HG03135 (cell line): ENCODE results near the gene EHD3.
"Not testable (repeated sequence)": the region's sequence is repeated elsewhere in the genome, so short reads cannot be mapped to it uniquely, and the experiment has no call there.

Experiments
- ATAC-seq: cut with Tn5 transposase; IDR thresholded peaks from one replicate; pipeline ENCODE4 v1.9.1; 2021; ENCODE audit warnings: mild to moderate bottlenecking, moderate library complexity; ENCODE audit not compliant: unreplicated experiment

The EHD3 gene

DNA sequence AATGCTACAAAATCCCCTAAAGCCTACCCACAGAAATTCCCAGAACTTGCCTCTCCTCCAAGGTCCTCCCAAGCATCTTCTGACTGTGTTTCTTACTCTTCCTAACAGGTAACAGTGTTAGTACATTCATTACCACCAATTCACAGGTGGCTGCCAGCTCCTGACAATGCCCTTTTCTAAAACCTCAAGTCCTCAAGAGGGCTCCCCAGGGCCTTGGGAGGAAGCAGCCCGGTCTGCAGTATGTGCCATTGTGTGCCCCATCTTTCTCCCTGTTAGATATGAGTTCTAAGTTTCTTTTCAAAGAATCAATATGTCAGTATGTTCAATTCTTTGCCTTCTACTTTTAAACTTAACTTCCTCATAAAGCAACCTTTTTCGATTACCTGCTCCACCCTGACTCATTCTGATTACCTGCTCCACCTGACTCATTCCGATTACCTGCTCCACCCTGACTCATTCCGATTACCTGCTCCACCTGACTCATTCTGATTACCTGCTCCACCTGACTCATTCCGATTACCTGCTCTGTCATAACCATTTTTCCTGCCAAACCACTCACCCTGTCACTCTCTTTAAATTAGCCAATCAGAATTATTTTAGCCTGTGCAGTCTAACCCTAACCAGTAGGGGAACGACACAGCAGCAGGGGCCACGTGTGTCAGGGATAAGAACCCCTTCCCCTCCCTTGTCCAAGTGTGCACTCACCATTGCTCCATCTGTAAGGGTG, 49.4 kb downstream of the EHD3 start:
- not testable (repeated sequence) for ATAC-seq

DNA sequence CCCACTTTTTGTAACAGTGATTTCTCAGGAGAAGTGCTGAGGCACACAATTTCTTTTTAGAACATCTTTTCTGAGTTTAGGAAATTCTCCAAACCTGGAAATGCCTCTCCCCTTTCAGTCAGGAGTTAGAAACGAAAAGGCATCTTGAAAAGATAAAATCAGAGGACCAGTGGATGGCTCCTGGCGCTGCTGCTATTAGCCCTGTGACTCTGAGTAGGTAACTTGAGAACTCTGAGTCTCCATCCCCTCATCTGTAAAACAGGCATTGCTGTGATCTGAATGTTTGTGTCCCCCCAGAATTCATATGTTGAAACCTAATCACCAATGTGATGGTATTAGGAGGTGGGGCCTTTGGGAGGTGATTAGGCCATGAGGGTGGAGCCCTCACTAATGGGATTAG, 50.2 kb downstream of the EHD3 start:
- ATAC-seq: no peak

GRCh38 chr2:31286230-31286629, 52.3 kb downstream of the EHD3 start:
- ATAC-seq: no peak

DNA sequence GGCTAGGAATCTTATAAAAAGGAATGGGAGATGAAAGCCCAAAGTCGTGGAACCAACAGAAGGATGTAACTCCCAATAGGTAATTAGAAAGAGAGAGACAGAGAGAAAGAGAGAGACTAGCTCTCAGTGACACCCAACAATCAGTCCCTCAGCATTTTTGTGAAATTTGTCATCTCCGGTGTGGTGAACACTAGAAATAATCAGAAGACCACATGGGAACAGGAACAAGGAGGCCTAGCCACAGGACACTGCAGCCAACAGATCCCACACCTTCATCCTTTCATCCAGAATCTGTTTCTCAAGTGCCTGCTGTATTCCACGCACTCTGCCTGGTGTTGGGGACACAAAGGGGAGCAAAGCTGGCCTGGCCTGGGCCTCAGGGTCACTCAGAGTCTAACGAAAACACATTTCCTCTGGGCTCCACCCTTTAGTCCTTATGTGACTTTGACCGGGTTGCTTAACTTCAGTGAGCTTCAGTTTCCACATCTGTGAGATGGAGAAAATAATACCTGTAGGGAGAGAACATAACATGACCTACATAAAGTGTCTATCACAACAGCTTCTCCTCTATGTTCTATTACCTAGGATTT, 53.1 kb downstream of the EHD3 start:
- ATAC-seq: no peak

DNA sequence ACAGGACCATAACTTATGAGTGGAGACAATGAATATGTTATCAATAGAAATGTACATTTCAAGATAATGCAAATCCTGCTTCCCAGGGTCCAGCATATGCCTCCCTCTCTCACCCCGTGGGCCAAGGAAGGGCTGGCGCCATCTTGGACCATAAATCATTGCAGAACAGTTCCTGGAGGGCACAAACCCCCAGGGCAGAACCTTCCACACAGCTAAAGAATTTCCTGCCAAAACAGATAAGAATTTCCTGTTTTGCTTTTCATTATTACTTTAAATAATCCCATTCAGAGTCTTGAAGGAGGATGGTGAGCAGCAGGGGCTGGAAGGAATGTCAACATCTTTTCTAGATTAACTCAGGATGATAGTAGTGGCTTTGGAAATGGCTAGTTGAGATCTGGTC, 53.7 kb downstream of the EHD3 start:
- ATAC-seq: no peak

DNA sequence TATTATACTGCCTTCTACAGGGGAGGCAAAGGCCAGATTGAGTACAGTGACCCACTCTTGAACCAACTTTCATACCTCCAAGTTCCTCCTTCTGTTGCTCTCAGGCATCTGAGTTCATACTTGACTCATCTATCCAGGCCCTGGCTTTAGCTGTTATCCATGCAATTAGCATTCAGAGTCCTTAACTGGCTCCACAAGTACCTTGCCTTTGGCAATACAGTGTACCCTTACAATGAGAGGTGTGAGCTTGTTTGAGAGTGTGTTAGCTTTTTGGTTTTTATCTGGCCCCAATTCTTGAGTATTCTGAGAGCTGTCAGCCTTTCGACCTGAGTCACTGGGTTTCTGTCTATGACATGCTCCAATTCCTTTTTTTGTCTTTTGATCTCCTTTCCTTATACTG, 60.2 kb downstream of the EHD3 start:
- no peak for ATAC-seq

GRCh38 chr2:31296641-31297287, 62.8 kb downstream of the EHD3 start:
- ATAC-seq: no peak

DNA sequence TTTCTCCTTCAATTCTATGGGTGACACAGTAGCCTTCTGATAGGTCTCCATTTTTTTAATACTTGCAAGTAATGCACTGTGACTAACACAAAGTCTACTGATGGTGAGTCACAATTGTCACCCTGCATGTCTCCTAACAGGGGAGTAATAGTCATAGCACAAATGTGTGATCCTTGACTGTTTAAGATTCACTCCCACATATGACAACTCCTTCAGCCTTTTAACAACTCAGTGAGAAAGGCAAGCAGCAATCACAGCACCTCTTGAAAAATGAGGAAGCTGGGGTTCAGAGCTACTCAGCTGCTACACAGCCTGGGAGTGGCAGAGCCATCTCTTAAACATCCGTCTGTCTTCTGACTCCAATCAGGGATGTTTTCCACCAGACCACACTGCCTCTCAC, 63.8 kb downstream of the EHD3 start:
- ATAC-seq: no peak

- no peak for ATAC-seq
Measured at GRCh38 chr2:31299547-31299946, 65.6 kb downstream of the EHD3 start.

- no peak for ATAC-seq
Measured at GRCh38 chr2:31300309-31300708, 66.4 kb downstream of the EHD3 start.

DNA sequence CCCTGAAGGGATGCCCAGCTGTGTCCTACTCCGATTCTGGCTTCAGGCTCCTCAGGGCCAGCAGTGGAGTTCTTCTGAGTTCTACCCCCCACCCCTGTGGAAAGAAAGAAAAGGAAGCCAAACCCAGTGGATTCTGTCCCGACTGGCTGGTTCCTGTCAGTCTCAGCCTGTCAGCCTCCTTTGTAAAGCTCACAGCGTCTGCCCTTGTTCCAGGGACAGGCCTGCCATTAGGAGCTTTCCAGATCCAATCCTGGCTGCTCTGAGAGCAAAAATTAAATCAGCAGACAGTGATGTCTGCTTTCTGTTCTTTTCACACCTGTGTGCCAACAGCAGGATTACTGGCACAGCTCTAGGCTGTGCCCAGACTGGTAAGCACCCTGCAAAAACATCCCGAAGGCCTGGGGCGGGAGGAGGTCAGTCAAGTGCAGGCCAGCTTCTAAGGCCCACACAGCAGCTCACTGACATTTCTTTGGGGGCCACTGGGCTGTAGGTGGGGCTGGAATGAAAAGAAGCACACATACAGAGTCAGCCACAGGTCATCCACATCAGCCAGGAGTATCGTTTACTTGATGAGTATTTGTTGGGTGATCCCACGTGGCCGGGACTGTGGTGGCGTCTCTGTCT, 69.1 kb downstream of the EHD3 start:
- no peak for ATAC-seq

GRCh38 chr2:31304816-31305215, 70.9 kb downstream of the EHD3 start:
- no peak for ATAC-seq

GRCh38 chr2:31312898-31313297, 78.9 kb downstream of the EHD3 start:
- no peak for ATAC-seq

DNA sequence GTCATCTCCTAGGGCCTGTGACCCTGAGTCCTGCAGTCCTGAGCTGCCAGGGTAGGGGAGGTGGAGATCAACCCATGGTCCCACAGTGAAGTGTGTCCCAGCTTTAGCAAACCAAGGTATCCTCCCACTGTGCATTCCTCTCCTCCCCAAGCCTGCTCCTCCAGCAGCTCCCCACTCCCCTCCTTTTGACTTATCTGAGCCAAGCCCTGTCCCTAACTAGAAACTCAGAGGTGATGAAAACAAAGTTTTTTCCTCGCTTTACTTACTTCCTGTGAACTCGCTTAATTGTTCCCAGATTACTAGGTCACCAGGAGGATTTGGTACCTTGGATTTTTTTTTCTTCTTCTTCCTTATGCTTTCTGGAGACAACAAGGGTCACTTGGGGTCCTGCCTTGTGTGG, 80.8 kb downstream of the EHD3 start:
- no peak for ATAC-seq

GRCh38 chr2:31317396-31317795, 83.4 kb downstream of the EHD3 start:
- no peak for ATAC-seq

- ATAC-seq: no peak
Measured at GRCh38 chr2:31318361-31319336, 84.7 kb downstream of the EHD3 start.
